Measurements from ENCODE around the gene TSSK3. TPM values are rescaled to one million over a fixed set of nuclear protein-coding genes. Genes with fewer than 3 reads are reported as not detected.

Gene TSSK3
- total and polyA plus RNA-seq, 2 donors (not counting 3 experiments of a cell fraction or from before 2014, with no cell fraction given): 0.42 to 0.65 TPM

DNA sequence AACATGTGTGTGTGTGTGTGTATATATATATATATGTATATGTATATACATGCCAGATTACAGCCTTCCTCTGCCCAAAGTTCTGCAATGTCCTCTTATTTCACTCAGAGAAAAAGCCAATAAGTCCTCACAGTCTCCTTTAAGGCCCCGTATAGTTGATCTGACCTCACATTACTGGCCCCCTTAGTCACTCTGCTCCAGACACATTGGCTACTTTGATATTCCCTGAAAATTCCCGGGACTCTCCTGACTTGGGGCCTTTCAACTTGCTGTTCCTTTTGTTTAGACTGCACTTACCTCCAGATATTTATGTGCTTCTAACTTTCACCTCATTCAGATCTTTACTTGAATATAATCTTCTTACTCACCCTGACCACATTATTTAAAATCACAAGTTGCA is 36.1 kb downstream of the TSSK3 start:
- no peaks in the 10 kb centered on the region for H3K36me3 ChIP-seq (ENCODE audit: control insufficient read depth in 2 of 2, extremely low read depth in 1 of 2, insufficient read depth in 2 of 2, low read length in 2 of 2)
- no peaks in the 10 kb centered on the region for H4K20me1 ChIP-seq (replicated peaks; ENCODE audit: control insufficient read depth, extremely low read depth, insufficient read depth, low read length)
- POLR2A ChIA-PET: no interaction called here
- no peak for DNase-seq (ENCODE audit: low read depth, low spot score)
- no peaks in the 10 kb centered on the region for H3K27me3 ChIP-seq (ENCODE audit: control insufficient read depth in 2 of 2, insufficient read depth in 2 of 2, low read length in 2 of 2)
- no peak overlapping the region for H3K4me2 ChIP-seq (ENCODE audit: insufficient read depth, low read length)
- peaks cover 3% of the 10 kb centered on the region for H3K4me1 ChIP-seq (ENCODE audit: control insufficient read depth, extremely low read depth, insufficient read depth, low read length)
- H3K27ac ChIP-seq (ENCODE audit: insufficient read depth, low read depth, low read length): no peak overlapping the region
- H3K9me3 ChIP-seq (replicated peaks; ENCODE audit: control insufficient read depth, insufficient read depth, low read length): no peaks in the 10 kb centered on the region
- TF ChIP-seq EZH2 (IDR thresholded peaks at IDR 0.05; ENCODE audit: borderline replicate concordance, low read depth, low read length, severe bottlenecking) (no peak), GATA2 (IDR thresholded peaks at IDR 0.05; ENCODE audit: insufficient read depth, insufficient read length, low read depth, low read length) (no peak)
- dilution Hi-C loops (cut with MboI; ENCODE audit: extremely low pct_ligation_motif_present, low sequenced_read_pairs): no loop called here
- peaks cover 3% of the 10 kb centered on the region for H3K79me2 ChIP-seq (ENCODE audit: control insufficient read depth, insufficient read depth, low read length)
- H3K9ac ChIP-seq (replicated peaks; ENCODE audit: extremely low read depth, insufficient read depth, low read length): no peak overlapping the region
- CTCF ChIA-PET: interaction anchor here (1.0 kb wide), 1 partner anchor 15 kb away, joined by 3 read pairs; no protein-coding TSS in a partner anchor
- H2AFZ ChIP-seq (ENCODE audit: low read depth, low read length): no peak overlapping the region
- BruUV-seq (replicated peaks): no TSS peak
- intact Hi-C loops (cut with micrococcal nuclease): no loop called here
- H3K4me3 ChIP-seq (replicated peaks in 1 of 3; ENCODE audit: insufficient read depth in 1 of 3, low read depth in 1 of 3, low read length in 3 of 3): no peak overlapping the region
- no peak for FAIRE-seq
- H3K9me1 ChIP-seq (replicated peaks; ENCODE audit: control insufficient read depth, extremely low read depth, insufficient read depth, low read length): no peaks in the 10 kb centered on the region

GRCh38 chr1:32399843-32400242 is 37.5 kb downstream of the TSSK3 start:
- ChIA-PET POLR2A (interaction anchor here (0.7 kb wide), 1 partner anchor 333 kb away, joined by 5 read pairs; no protein-coding TSS in a partner anchor), CTCF (interaction anchor here (0.6 to 3.3 kb wide), 5 partner anchors 11 to 373 kb away, joined by 3 to 37 read pairs (median 3); no protein-coding TSS in a partner anchor)
- Histone ChIP-seq H3K9me1 (replicated peaks; ENCODE audit: control insufficient read depth, extremely low read depth, insufficient read depth, low read length) (no peaks in the 10 kb centered on the region), H3K4me2 (ENCODE audit: insufficient read depth, low read length) (no peak overlapping the region), H3K9me3 (replicated peaks; ENCODE audit: control insufficient read depth, insufficient read depth, low read length) (no peaks in the 10 kb centered on the region), H3K27ac (ENCODE audit: insufficient read depth, low read depth, low read length) (no peak overlapping the region), H3K4me1 (ENCODE audit: control insufficient read depth, extremely low read depth, insufficient read depth, low read length) (no peaks in the 10 kb centered on the region), H3K79me2 (ENCODE audit: control insufficient read depth, insufficient read depth, low read length) (no peaks in the 10 kb centered on the region), H3K9ac (replicated peaks; ENCODE audit: extremely low read depth, insufficient read depth, low read length) (no peak overlapping the region), H3K27me3 (ENCODE audit: control insufficient read depth in 2 of 2, insufficient read depth in 2 of 2, low read length in 2 of 2) (no peaks in the 10 kb centered on the region), H3K36me3 (ENCODE audit: control insufficient read depth in 2 of 2, extremely low read depth in 1 of 2, insufficient read depth in 2 of 2, low read length in 2 of 2) (no peaks in the 10 kb centered on the region), H4K20me1 (replicated peaks; ENCODE audit: control insufficient read depth, extremely low read depth, insufficient read depth, low read length) (no peaks in the 10 kb centered on the region), H3K4me3 (replicated peaks in 1 of 3; ENCODE audit: insufficient read depth in 1 of 3, low read depth in 1 of 3, low read length in 3 of 3) (no peak overlapping the region), H2AFZ (ENCODE audit: low read depth, low read length) (no peak overlapping the region)
- intact Hi-C loops (cut with micrococcal nuclease) (loop anchor here (2.0 kb wide), 2 partner anchors 373 to 473 kb away; no protein-coding TSS in a partner anchor), dilution Hi-C loops (cut with MboI; ENCODE audit: extremely low pct_ligation_motif_present, low sequenced_read_pairs) (no loop called here)
- TF ChIP-seq, protein P1, sequence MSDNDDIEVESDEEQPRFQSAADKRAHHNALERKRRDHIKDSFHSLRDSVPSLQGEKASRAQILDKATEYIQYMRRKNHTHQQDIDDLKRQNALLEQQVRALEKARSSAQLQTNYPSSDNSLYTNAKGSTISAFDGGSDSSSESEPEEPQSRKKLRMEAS (IDR thresholded peaks at IDR 0.05; ENCODE audit: insufficient read depth, insufficient read length): no peak
- TF ChIP-seq POLR2AphosphoS5 (IDR thresholded peaks at IDR 0.05; ENCODE audit: insufficient read depth, low read depth, low read length): no peak
- TF ChIP-seq GATA2 (IDR thresholded peaks at IDR 0.05; ENCODE audit: insufficient read depth, insufficient read length, low read depth, low read length): no peak
- no peak for TF ChIP-seq JUN (IDR thresholded peaks at IDR 0.05; ENCODE audit: borderline replicate concordance, insufficient read depth, insufficient read length, low read depth)
- TF ChIP-seq, protein P2, sequence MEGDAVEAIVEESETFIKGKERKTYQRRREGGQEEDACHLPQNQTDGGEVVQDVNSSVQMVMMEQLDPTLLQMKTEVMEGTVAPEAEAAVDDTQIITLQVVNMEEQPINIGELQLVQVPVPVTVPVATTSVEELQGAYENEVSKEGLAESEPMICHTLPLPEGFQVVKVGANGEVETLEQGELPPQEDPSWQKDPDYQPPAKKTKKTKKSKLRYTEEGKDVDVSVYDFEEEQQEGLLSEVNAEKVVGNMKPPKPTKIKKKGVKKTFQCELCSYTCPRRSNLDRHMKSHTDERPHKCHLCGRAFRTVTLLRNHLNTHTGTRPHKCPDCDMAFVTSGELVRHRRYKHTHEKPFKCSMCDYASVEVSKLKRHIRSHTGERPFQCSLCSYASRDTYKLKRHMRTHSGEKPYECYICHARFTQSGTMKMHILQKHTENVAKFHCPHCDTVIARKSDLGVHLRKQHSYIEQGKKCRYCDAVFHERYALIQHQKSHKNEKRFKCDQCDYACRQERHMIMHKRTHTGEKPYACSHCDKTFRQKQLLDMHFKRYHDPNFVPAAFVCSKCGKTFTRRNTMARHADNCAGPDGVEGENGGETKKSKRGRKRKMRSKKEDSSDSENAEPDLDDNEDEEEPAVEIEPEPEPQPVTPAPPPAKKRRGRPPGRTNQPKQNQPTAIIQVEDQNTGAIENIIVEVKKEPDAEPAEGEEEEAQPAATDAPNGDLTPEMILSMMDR (IDR thresholded peaks at IDR 0.05; ENCODE audit: extremely low read depth in 1 of 2, insufficient read depth in 1 of 2, low read depth in 1 of 2, low read length in 2 of 2): no peak
- TF ChIP-seq MYC (IDR thresholded peaks at IDR 0.05; ENCODE audit: low read depth, low read length): no peak
- no peak for TF ChIP-seq POLR2A (IDR thresholded peaks at IDR 0.05; ENCODE audit: low read depth, low read length)
- no peak for TF ChIP-seq EZH2 (IDR thresholded peaks at IDR 0.05; ENCODE audit: borderline replicate concordance, low read depth, low read length, severe bottlenecking)
- TF ChIP-seq FOS (IDR thresholded peaks at IDR 0.05; ENCODE audit: borderline replicate concordance, insufficient read depth, low read length): no peak
- FAIRE-seq: no peak
- BruUV-seq (replicated peaks): no TSS peak
- no peak for DNase-seq (ENCODE audit: low read depth, low spot score)
